ENCODE data around the gene IFT81. TPM values are rescaled to one million over a fixed set of nuclear protein-coding genes. Genes with fewer than 3 reads are reported as not detected.

IFT81 gene
- total and polyA plus RNA-seq, 2 experiments from 2014 or later: 17.5 to 22.3 TPM

DNA sequence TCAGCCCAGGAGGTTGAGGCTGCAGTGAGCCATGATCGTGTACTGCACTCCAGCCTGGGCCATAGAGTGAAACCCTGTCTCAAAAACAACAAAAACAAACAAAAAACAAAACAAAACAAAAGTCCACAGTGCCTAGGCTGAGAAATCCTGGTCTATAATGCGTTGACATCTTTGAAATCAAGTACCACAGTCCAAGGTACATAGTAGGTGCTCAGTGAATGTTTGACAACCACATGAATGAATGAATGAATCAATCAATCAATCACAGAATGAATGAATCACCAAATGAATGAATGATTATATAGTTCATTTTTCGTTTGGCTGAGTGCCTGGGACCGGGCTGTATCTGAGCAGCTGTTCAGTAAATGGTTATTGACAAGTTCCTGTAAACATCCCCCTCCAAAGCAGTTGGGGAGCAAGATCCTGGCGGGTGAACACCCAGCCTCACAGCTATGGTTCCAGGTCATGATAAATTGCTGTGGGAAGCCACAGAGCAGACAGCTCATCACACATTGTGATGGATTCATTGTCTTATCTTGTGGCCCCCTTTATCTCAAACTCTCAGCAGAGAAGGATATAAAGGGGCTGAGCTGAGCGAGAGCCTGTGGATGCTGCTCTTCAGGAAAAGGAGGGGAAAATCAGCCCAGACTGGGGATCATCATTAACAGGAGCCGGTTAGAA, 30.4 kb upstream of the IFT81 start:
- DNase-seq (ENCODE audit: low spot score) (no peak), ATAC-seq (no peak)
- Histone ChIP-seq H3K4me2 (no peak overlapping the region), H3K27ac (ENCODE audit: low read depth) (no peak overlapping the region), H3K9me2 (ENCODE audit: insufficient read depth) (no peaks in the 10 kb centered on the region), H3K27me3 (ENCODE audit: insufficient read depth) (no peaks in the 10 kb centered on the region), H3F3A (replicated peaks; ENCODE audit: low read depth) (no peaks in the 10 kb centered on the region), H4K20me1 (replicated peaks; ENCODE audit: insufficient read depth) (no peaks in the 10 kb centered on the region), H3K4me3 (no peak overlapping the region), H2AFZ (no peak overlapping the region), H3K4me1 (ENCODE audit: insufficient read depth) (no peaks in the 10 kb centered on the region), H3K36me3 (ENCODE audit: insufficient read depth) (no peaks in the 10 kb centered on the region), H3K79me2 (replicated peaks; ENCODE audit: insufficient read depth) (no peaks in the 10 kb centered on the region)
- Mint-ChIP-seq H3K9me3 (no peaks in the 10 kb centered on the region), H3K27ac (no peak overlapping the region), H3K27me3 (ENCODE audit: insufficient read depth, low read depth, poor library complexity) (peaks cover 7% of the 10 kb centered on the region), H3K36me3 (ENCODE audit: low read depth) (no peaks in the 10 kb centered on the region), H3K4me3 (no peak overlapping the region), H3K4me1 (no peaks in the 10 kb centered on the region)
- no peak for TF ChIP-seq EZH2phosphoT487 (IDR thresholded peaks at IDR 0.05; ENCODE audit: unreplicated experiment)
- TF ChIP-seq POLR2AphosphoS5 (IDR thresholded peaks at IDR 0.05; ENCODE audit: low read depth): no peak
- TF ChIP-seq ZNF114 (CRISPR knock-in tag; IDR thresholded peaks at IDR 0.05): no peak
- TF ChIP-seq, protein P1, sequence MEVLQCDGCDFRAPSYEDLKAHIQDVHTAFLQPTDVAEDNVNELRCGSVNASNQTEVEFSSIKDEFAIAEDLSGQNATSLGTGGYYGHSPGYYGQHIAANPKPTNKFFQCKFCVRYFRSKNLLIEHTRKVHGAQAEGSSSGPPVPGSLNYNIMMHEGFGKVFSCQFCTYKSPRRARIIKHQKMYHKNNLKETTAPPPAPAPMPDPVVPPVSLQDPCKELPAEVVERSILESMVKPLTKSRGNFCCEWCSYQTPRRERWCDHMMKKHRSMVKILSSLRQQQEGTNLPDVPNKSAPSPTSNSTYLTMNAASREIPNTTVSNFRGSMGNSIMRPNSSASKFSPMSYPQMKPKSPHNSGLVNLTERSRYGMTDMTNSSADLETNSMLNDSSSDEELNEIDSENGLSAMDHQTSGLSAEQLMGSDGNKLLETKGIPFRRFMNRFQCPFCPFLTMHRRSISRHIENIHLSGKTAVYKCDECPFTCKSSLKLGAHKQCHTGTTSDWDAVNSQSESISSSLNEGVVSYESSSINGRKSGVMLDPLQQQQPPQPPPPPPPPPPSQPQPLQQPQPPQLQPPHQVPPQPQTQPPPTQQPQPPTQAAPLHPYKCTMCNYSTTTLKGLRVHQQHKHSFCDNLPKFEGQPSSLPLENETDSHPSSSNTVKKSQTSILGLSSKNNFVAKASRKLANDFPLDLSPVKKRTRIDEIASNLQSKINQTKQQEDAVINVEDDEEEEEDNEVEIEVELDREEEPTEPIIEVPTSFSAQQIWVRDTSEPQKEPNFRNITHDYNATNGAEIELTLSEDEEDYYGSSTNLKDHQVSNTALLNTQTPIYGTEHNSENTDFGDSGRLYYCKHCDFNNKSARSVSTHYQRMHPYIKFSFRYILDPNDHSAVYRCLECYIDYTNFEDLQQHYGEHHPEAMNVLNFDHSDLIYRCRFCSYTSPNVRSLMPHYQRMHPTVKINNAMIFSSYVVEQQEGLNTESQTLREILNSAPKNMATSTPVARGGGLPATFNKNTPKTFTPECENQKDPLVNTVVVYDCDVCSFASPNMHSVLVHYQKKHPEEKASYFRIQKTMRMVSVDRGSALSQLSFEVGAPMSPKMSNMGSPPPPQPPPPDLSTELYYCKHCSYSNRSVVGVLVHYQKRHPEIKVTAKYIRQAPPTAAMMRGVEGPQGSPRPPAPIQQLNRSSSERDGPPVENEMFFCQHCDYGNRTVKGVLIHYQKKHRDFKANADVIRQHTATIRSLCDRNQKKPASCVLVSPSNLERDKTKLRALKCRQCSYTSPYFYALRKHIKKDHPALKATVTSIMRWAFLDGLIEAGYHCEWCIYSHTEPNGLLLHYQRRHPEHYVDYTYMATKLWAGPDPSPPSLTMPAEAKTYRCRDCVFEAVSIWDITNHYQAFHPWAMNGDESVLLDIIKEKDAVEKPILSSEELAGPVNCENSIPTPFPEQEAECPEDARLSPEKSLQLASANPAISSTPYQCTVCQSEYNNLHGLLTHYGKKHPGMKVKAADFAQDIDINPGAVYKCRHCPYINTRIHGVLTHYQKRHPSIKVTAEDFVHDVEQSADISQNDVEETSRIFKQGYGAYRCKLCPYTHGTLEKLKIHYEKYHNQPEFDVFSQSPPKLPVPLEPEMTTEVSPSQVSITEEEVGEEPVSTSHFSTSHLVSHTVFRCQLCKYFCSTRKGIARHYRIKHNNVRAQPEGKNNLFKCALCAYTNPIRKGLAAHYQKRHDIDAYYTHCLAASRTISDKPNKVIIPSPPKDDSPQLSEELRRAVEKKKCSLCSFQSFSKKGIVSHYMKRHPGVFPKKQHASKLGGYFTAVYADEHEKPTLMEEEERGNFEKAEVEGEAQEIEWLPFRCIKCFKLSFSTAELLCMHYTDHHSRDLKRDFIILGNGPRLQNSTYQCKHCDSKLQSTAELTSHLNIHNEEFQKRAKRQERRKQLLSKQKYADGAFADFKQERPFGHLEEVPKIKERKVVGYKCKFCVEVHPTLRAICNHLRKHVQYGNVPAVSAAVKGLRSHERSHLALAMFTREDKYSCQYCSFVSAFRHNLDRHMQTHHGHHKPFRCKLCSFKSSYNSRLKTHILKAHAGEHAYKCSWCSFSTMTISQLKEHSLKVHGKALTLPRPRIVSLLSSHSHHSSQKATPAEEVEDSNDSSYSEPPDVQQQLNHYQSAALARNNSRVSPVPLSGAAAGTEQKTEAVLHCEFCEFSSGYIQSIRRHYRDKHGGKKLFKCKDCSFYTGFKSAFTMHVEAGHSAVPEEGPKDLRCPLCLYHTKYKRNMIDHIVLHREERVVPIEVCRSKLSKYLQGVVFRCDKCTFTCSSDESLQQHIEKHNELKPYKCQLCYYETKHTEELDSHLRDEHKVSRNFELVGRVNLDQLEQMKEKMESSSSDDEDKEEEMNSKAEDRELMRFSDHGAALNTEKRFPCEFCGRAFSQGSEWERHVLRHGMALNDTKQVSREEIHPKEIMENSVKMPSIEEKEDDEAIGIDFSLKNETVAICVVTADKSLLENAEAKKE (CRISPR knock-in tag; IDR thresholded peaks at IDR 0.05): no peak
- no peak for TF ChIP-seq NANOG (IDR thresholded peaks at IDR 0.05; ENCODE audit: borderline replicate concordance)

Measured in GM23338 (cell line).